GM23338 (cell line): Measurements from ENCODE around the gene HEATR1. TPM values are rescaled to one million over a fixed set of nuclear protein-coding genes. Genes with fewer than 3 reads are reported as not detected.

Experiments
- ATAC-seq: fragments of 200-7000 bp; cut with Tn5 transposase; 3 replicates; pipeline ENCODE4 v1.9.1; 2020
- DNase-seq: peaks from one replicate; pipeline ENCODE4 v3.0.0-alpha.2; 2015; ENCODE audit warnings: low spot score
- H2AFZ ChIP-seq: fragments of 200-600 bp; sonication (generic); 2 replicates; pipeline ENCODE4 v1.8.0; 2016; ENCODE audit warnings: antibody characterized with exemption, mild to moderate bottlenecking, moderate library complexity
- H3F3A ChIP-seq: fragments of 200-600 bp; sonication (generic); replicated peaks from 2 replicates; pipeline ENCODE4 v1.8.0; 2017; ENCODE audit warnings: antibody characterized with exemption, mixed run types, low read depth
- H3K27ac ChIP-seq: fragments of 200-600 bp; sonication (generic); 2 replicates; pipeline ENCODE4 v1.6.1; 2016; ENCODE audit warnings: low read depth
- H3K27me3 ChIP-seq: fragments of 200-600 bp; sonication (generic); 2 replicates; pipeline ENCODE4 v1.8.0; 2016; ENCODE audit warnings: mild to moderate bottlenecking, mixed run types, moderate library complexity; ENCODE audit not compliant: insufficient read depth
- H3K36me3 ChIP-seq: fragments of 200-600 bp; sonication (generic); 2 replicates; pipeline ENCODE4 v1.8.0; 2016; ENCODE audit warnings: mild to moderate bottlenecking; ENCODE audit not compliant: insufficient read depth
- H3K4me1 ChIP-seq: fragments of 200-600 bp; sonication (generic); 2 replicates; pipeline ENCODE4 v1.8.0; 2016; ENCODE audit warnings: mild to moderate bottlenecking, moderate library complexity; ENCODE audit not compliant: insufficient read depth
- H3K4me2 ChIP-seq: fragments of 200-600 bp; sonication (generic); 2 replicates; pipeline ENCODE4 v1.7.1; 2017; ENCODE audit warnings: mixed run types
- H3K4me3 ChIP-seq: fragments of 200-600 bp; sonication (generic); 2 replicates; pipeline ENCODE4 v1.6.1; 2016; ENCODE audit warnings: mixed run types
- H3K79me2 ChIP-seq: fragments of 200-600 bp; sonication (generic); replicated peaks from 2 replicates; pipeline ENCODE4 v1.8.0; 2017; ENCODE audit warnings: mild to moderate bottlenecking; ENCODE audit not compliant: insufficient read depth
- H3K9me2 ChIP-seq: fragments of 200-600 bp; sonication (generic); 2 replicates; pipeline ENCODE4 v1.8.0; 2017; ENCODE audit not compliant: insufficient read depth
- H4K20me1 ChIP-seq: fragments of 200-600 bp; sonication (generic); replicated peaks from 2 replicates; pipeline ENCODE4 v1.8.0; 2017; ENCODE audit warnings: mild to moderate bottlenecking; ENCODE audit not compliant: insufficient read depth
- H3K27ac Mint-ChIP-seq: 2 replicates; pipeline ENCODE4 v1.8.0; 2020; ENCODE audit warnings: inconsistent platforms, mild to moderate bottlenecking, moderate library complexity, mixed read lengths
- H3K27me3 Mint-ChIP-seq: 3 replicates; pipeline ENCODE4 v1.8.0; 2022; ENCODE audit warnings: low read depth, mild to moderate bottlenecking, moderate library complexity, mixed read lengths, inconsistent platforms; ENCODE audit not compliant: insufficient read depth, poor library complexity
- H3K36me3 Mint-ChIP-seq: 3 replicates; pipeline ENCODE4 v1.8.0; 2021; ENCODE audit warnings: low read depth, mild to moderate bottlenecking, inconsistent platforms, moderate library complexity, mixed read lengths
- H3K4me1 Mint-ChIP-seq: 3 replicates; pipeline ENCODE4 v1.8.0; 2020; ENCODE audit warnings: mild to moderate bottlenecking, inconsistent platforms, mixed read lengths
- H3K4me3 Mint-ChIP-seq: 3 replicates; pipeline ENCODE4 v1.8.0; 2021; ENCODE audit warnings: moderate library complexity, mild to moderate bottlenecking, inconsistent platforms, mixed read lengths
- H3K9me3 Mint-ChIP-seq: 3 replicates; pipeline ENCODE4 v1.8.0; 2020; ENCODE audit warnings: moderate library complexity, mild to moderate bottlenecking, inconsistent platforms, mixed read lengths
- STAT1 ChIP-seq: IDR thresholded peaks from one replicate; pipeline ENCODE4 v1.6.1; 2016; ENCODE audit warnings: antibody characterized with exemption; ENCODE audit not compliant: unreplicated experiment
- polyA plus RNA-seq: library from polyadenylated mRNA; unstranded; fragments of >200 nt; fragmentation: Nextera tagmentation; extraction: Ambion mirVana; gene quantifications from 2 replicates; pipeline ENCODE4 v1.2.1, GENCODE V29; 2016
- total RNA-seq: library from RNA; depleted of rRNA; stranded (reverse); fragments of >200 nt; shearing (Covaris generic); gene quantifications from 2 replicates; pipeline ENCODE4 v1.2.3, GENCODE V29; 2014
- TF ChIP-seq, protein P1 (sequence below): fragments of 250-450 bp; sonication (Bioruptor Pico); IDR thresholded peaks from 2 replicates; pipeline ENCODE4 v1.5.0; 2020; ENCODE audit warnings: mild to moderate bottlenecking, moderate library complexity
- TF ChIP-seq, protein P2 (sequence below): IDR thresholded peaks from one replicate; pipeline ENCODE4 v1.6.1; 2018; ENCODE audit warnings: antibody characterized with exemption; ENCODE audit not compliant: unreplicated experiment

Gene HEATR1
- total and polyA plus RNA-seq, 2 experiments from 2014 or later, result 17.2 to 81.1 TPM

DNA sequence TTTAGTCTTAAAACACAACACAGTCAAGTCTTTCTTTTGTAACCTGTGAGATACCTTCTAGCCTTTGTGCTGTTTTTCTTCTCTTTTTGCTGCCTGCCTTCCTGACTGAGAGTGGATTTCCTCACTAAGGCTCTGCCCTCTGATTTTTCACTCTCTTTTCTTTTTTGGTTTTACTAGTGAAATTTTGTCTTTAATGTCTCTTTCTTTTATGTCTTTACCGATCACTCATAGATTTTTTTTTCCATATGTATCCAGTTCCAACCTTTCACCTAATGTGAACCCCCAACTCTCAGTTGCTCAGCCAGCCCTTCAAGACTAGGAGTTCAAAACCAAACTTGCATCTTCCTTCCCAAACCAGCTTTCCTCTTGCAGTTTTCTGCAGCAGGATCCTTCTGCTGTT lies 74.0 kb downstream of the HEATR1 start (continued):
- TF ChIP-seq, protein P1, sequence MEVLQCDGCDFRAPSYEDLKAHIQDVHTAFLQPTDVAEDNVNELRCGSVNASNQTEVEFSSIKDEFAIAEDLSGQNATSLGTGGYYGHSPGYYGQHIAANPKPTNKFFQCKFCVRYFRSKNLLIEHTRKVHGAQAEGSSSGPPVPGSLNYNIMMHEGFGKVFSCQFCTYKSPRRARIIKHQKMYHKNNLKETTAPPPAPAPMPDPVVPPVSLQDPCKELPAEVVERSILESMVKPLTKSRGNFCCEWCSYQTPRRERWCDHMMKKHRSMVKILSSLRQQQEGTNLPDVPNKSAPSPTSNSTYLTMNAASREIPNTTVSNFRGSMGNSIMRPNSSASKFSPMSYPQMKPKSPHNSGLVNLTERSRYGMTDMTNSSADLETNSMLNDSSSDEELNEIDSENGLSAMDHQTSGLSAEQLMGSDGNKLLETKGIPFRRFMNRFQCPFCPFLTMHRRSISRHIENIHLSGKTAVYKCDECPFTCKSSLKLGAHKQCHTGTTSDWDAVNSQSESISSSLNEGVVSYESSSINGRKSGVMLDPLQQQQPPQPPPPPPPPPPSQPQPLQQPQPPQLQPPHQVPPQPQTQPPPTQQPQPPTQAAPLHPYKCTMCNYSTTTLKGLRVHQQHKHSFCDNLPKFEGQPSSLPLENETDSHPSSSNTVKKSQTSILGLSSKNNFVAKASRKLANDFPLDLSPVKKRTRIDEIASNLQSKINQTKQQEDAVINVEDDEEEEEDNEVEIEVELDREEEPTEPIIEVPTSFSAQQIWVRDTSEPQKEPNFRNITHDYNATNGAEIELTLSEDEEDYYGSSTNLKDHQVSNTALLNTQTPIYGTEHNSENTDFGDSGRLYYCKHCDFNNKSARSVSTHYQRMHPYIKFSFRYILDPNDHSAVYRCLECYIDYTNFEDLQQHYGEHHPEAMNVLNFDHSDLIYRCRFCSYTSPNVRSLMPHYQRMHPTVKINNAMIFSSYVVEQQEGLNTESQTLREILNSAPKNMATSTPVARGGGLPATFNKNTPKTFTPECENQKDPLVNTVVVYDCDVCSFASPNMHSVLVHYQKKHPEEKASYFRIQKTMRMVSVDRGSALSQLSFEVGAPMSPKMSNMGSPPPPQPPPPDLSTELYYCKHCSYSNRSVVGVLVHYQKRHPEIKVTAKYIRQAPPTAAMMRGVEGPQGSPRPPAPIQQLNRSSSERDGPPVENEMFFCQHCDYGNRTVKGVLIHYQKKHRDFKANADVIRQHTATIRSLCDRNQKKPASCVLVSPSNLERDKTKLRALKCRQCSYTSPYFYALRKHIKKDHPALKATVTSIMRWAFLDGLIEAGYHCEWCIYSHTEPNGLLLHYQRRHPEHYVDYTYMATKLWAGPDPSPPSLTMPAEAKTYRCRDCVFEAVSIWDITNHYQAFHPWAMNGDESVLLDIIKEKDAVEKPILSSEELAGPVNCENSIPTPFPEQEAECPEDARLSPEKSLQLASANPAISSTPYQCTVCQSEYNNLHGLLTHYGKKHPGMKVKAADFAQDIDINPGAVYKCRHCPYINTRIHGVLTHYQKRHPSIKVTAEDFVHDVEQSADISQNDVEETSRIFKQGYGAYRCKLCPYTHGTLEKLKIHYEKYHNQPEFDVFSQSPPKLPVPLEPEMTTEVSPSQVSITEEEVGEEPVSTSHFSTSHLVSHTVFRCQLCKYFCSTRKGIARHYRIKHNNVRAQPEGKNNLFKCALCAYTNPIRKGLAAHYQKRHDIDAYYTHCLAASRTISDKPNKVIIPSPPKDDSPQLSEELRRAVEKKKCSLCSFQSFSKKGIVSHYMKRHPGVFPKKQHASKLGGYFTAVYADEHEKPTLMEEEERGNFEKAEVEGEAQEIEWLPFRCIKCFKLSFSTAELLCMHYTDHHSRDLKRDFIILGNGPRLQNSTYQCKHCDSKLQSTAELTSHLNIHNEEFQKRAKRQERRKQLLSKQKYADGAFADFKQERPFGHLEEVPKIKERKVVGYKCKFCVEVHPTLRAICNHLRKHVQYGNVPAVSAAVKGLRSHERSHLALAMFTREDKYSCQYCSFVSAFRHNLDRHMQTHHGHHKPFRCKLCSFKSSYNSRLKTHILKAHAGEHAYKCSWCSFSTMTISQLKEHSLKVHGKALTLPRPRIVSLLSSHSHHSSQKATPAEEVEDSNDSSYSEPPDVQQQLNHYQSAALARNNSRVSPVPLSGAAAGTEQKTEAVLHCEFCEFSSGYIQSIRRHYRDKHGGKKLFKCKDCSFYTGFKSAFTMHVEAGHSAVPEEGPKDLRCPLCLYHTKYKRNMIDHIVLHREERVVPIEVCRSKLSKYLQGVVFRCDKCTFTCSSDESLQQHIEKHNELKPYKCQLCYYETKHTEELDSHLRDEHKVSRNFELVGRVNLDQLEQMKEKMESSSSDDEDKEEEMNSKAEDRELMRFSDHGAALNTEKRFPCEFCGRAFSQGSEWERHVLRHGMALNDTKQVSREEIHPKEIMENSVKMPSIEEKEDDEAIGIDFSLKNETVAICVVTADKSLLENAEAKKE (CRISPR knock-in tag), result no peak

DNA sequence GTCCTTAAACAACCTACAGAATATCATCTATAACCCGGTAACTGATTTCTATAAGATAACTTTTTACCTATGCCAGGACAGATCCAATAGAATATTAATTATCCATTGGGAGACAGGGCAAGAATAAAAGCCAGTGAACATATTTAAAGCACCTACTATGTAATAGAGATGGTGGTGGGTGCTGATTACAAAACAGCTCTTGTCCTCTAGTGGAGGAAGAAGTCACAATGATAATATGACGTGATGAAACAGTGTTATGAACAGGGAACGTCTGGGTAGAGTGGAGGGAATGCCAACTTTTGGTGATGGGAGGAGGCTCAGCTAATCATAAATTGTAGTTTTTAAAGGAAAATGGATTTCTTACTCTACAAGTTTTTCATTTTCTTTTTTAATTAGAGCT lies 78.2 kb downstream of the HEATR1 start:
- no peaks in the 10 kb centered on the region for H3K9me2 ChIP-seq
- TF ChIP-seq, protein P2, sequence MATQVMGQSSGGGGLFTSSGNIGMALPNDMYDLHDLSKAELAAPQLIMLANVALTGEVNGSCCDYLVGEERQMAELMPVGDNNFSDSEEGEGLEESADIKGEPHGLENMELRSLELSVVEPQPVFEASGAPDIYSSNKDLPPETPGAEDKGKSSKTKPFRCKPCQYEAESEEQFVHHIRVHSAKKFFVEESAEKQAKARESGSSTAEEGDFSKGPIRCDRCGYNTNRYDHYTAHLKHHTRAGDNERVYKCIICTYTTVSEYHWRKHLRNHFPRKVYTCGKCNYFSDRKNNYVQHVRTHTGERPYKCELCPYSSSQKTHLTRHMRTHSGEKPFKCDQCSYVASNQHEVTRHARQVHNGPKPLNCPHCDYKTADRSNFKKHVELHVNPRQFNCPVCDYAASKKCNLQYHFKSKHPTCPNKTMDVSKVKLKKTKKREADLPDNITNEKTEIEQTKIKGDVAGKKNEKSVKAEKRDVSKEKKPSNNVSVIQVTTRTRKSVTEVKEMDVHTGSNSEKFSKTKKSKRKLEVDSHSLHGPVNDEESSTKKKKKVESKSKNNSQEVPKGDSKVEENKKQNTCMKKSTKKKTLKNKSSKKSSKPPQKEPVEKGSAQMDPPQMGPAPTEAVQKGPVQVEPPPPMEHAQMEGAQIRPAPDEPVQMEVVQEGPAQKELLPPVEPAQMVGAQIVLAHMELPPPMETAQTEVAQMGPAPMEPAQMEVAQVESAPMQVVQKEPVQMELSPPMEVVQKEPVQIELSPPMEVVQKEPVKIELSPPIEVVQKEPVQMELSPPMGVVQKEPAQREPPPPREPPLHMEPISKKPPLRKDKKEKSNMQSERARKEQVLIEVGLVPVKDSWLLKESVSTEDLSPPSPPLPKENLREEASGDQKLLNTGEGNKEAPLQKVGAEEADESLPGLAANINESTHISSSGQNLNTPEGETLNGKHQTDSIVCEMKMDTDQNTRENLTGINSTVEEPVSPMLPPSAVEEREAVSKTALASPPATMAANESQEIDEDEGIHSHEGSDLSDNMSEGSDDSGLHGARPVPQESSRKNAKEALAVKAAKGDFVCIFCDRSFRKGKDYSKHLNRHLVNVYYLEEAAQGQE, result no peak
- TF ChIP-seq, protein P1 (CRISPR knock-in tag), result no peak
- no peak for TF ChIP-seq STAT1
- H3K4me2 ChIP-seq, result no peak overlapping the region
- no peaks in the 10 kb centered on the region for H4K20me1 ChIP-seq
- H3K27me3 Mint-ChIP-seq, result peaks cover 13% of the 10 kb centered on the region
- H3F3A ChIP-seq, result no peaks in the 10 kb centered on the region
- H3K4me1 Mint-ChIP-seq, result peaks cover 7% of the 10 kb centered on the region; the same call in 2 of the 3 replicates
- DNase-seq, result no peak
- no peaks in the 10 kb centered on the region for H3K36me3 Mint-ChIP-seq
- H3K4me3 ChIP-seq, result no peak overlapping the region
- no peak for ATAC-seq
- H3K36me3 ChIP-seq, result no peaks in the 10 kb centered on the region; the same call in 1 of the 2 replicates
- H3K9me3 Mint-ChIP-seq, result no peaks in the 10 kb centered on the region
- H3K79me2 ChIP-seq, result no peaks in the 10 kb centered on the region
- no peak overlapping the region for H3K4me3 Mint-ChIP-seq
- H3K4me1 ChIP-seq, result peaks cover 4% of the 10 kb centered on the region; the same call in 1 of the 2 replicates
- H3K27ac ChIP-seq, result no peak overlapping the region
- H3K27ac Mint-ChIP-seq, result no peak overlapping the region
- no peak overlapping the region for H2AFZ ChIP-seq
- peaks cover 33% of the 10 kb centered on the region for H3K27me3 ChIP-seq
